ENCODE measurements around the gene GNAS. TPM values are rescaled to one million over a fixed set of nuclear protein-coding genes. Genes with fewer than 3 reads are reported as not detected.

The GNAS gene
- total RNA-seq, 4 donors from 2014 or later: 606 to 837 (median 753) TPM

- no peak for DNase-seq (ENCODE audit: low spot score)
- ATAC-seq (ENCODE audit: low FRiP score): no peak
- TF ChIP-seq CTCF (IDR thresholded peaks at IDR 0.05): no peak
These were observed 27.9 kb downstream of the GNAS start for GRCh38 chr20:58880441-58880840.

- ATAC-seq (ENCODE audit: low FRiP score) (no peak), DNase-seq (ENCODE audit: low spot score) (no peak)
- no peak for TF ChIP-seq CTCF (IDR thresholded peaks at IDR 0.05)
These were observed 28.7 kb downstream of the GNAS start for GRCh38 chr20:58880994-58881752.

- DNase-seq (ENCODE audit: low spot score): no peak
- no peak for ATAC-seq (ENCODE audit: low FRiP score)
- no peak for TF ChIP-seq CTCF (IDR thresholded peaks at IDR 0.05)
These were observed 30.2 kb downstream of the GNAS start for GRCh38 chr20:58882704-58883089.

- no peak for ATAC-seq (ENCODE audit: low FRiP score)
- TF ChIP-seq CTCF (IDR thresholded peaks at IDR 0.05): no peak
- DNase-seq (ENCODE audit: low spot score): no peak
These were observed 30.8 kb downstream of the GNAS start for GRCh38 chr20:58883241-58883691.

- no peak for ATAC-seq (ENCODE audit: low FRiP score)
- TF ChIP-seq CTCF (IDR thresholded peaks at IDR 0.05): no peak
- DNase-seq (ENCODE audit: low spot score): no peak
These were observed 32.5 kb downstream of the GNAS start for GRCh38 chr20:58884966-58885365.

- no peak for TF ChIP-seq CTCF (IDR thresholded peaks at IDR 0.05)
- ATAC-seq (ENCODE audit: low FRiP score) (no peak), DNase-seq (ENCODE audit: low spot score) (no peak)
These were observed 34.0 kb downstream of the GNAS start for GRCh38 chr20:58886546-58886945.

GRCh38 chr20:58888103-58888502, 35.6 kb downstream of the GNAS start:
- DNase-seq (ENCODE audit: low spot score) (no peak), ATAC-seq (ENCODE audit: low FRiP score) (no peak)
- no peak for TF ChIP-seq CTCF (IDR thresholded peaks at IDR 0.05)
